Renal cortical epithelial cell (primary cell): ENCODE results near the gene CYTH3. TPM values are rescaled to one million over a fixed set of nuclear protein-coding genes. Genes with fewer than 3 reads are reported as not detected.

Source experiments
- DNase-seq: peaks from one replicate; pipeline ENCODE4 v3.0.0-alpha.2; 2011; ENCODE audit warnings: low read depth
- total RNA-seq: library from RNA; depleted of rRNA; stranded (reverse); fragments of >200 nt; gene quantifications from 2 replicates; pipeline ENCODE4 v1.2.3, GENCODE V29; 2014

The CYTH3 gene
- total RNA-seq, 1 donor from 2014 or later, result 21.2 TPM

GRCh38 chr7:6165521-6166320, 106.7 kb downstream of the CYTH3 start:
- no peak for DNase-seq

- no peak for DNase-seq
Observed at GRCh38 chr7:6165075-6165474, 107.3 kb downstream of the CYTH3 start.

- no peak for DNase-seq
Observed at GRCh38 chr7:6164491-6164890, 107.9 kb downstream of the CYTH3 start.

- no peak for DNase-seq
Observed at GRCh38 chr7:6164010-6164409, 108.4 kb downstream of the CYTH3 start.

GRCh38 chr7:6163402-6163801, 109.0 kb downstream of the CYTH3 start:
- no peak for DNase-seq

- no peak for DNase-seq
Observed at GRCh38 chr7:6162650-6163366, 109.6 kb downstream of the CYTH3 start.

- no peak for DNase-seq
Observed at GRCh38 chr7:6162331-6162620, 110.1 kb downstream of the CYTH3 start.

- no peak for DNase-seq
Observed at GRCh38 chr7:6161463-6162330, 110.7 kb downstream of the CYTH3 start.

- no peak for DNase-seq
Observed at GRCh38 chr7:6160191-6160623, 112.2 kb downstream of the CYTH3 start.

- no peak for DNase-seq
Observed at GRCh38 chr7:6159524-6160031, 112.8 kb downstream of the CYTH3 start.

GRCh38 chr7:6159097-6159483, 113.3 kb downstream of the CYTH3 start:
- no peak for DNase-seq

- no peak for DNase-seq
Observed at GRCh38 chr7:6158424-6159096, 113.9 kb downstream of the CYTH3 start.

- no peak for DNase-seq
Observed at GRCh38 chr7:6157685-6158423, 114.6 kb downstream of the CYTH3 start.

GRCh38 chr7:6156734-6157133, 115.7 kb downstream of the CYTH3 start:
- DNase-seq, result no peak

- DNase-seq, result no peak
Observed at GRCh38 chr7:6155596-6155995, 116.8 kb downstream of the CYTH3 start.

- no peak for DNase-seq
Observed at GRCh38 chr7:6154542-6155404, 117.7 kb downstream of the CYTH3 start.

- no peak for DNase-seq
Observed at GRCh38 chr7:6153646-6154541, 118.5 kb downstream of the CYTH3 start.

GRCh38 chr7:6151994-6152735, 120.3 kb downstream of the CYTH3 start:
- no peak for DNase-seq
